SK-N-SH (cell line): Measurements from ENCODE around the gene GJB1. TPM values are rescaled to one million over a fixed set of nuclear protein-coding genes. Genes with fewer than 3 reads are reported as not detected.

Experiments
- CTCF ChIA-PET: fragments of 300-600, 350-600 bp; formaldehyde crosslinking; extraction: SDS; loops from one replicate; lab custom pipeline; 2021; lab: Yijun Ruan, JAX
- POLR2A ChIA-PET: fragments of 350-600 bp; sonication (Branson Sonifier 250); formaldehyde crosslinking; extraction: SDS; loops from one replicate; lab custom pipeline; 2020; ENCODE audit warnings: antibody characterized with exemption, inconsistent platforms; lab: Yijun Ruan, JAX
- DNase-seq: peaks from one replicate; pipeline ENCODE4 v3.0.0; 2012
- H2AFZ ChIP-seq: fragments of 200-600 bp; sonication (generic); 2 replicates; pipeline ENCODE4 v1.8.1; 2016; ENCODE audit warnings: antibody characterized with exemption, mild to moderate bottlenecking, low read depth
- H3F3A ChIP-seq: fragments of 200-600 bp; sonication (generic); replicated peaks from 2 replicates; pipeline ENCODE3; 2016; ENCODE audit warnings: antibody characterized with exemption, mild to moderate bottlenecking; ENCODE audit not compliant: insufficient read depth
- H3K27ac ChIP-seq, 2 experiments: fragments of 200-500 bp in 1 of 2; fragments of 200-600 bp in 1 of 2; sonication (Bioruptor generic) in 1 of 2; sonication (generic), shearing (Covaris generic) in 1 of 2; 2 replicates each; pipeline versions ENCODE4 v1.5.1 to v1.6.1; 2014 to 2016; ENCODE audit warnings: low read depth in 2 of 2, inconsistent platforms in 1 of 2, low read length in 1 of 2, mild to moderate bottlenecking in 1 of 2, mixed read lengths in 1 of 2
- H3K27me3 ChIP-seq: fragments of 200-600 bp; sonication (generic), shearing (Covaris generic); 2 replicates; pipeline ENCODE4 v1.6.1; 2016; ENCODE audit warnings: mixed run types; ENCODE audit not compliant: insufficient read depth
- H3K36me3 ChIP-seq, 2 experiments: fragments of 200-500 bp in 1 of 2; fragments of 200-600 bp in 1 of 2; sonication (Bioruptor generic) in 1 of 2; sonication (generic) in 1 of 2; replicated peaks in 1 of 2; 2 replicates each; pipeline versions ENCODE3 to v1.5.1; 2014 to 2016; ENCODE audit warnings: low read length in 1 of 2, mild to moderate bottlenecking in 1 of 2; ENCODE audit not compliant: insufficient read depth in 2 of 2, control insufficient read depth in 1 of 2
- H3K4me1 ChIP-seq, 2 experiments: fragments of 200-500 bp in 1 of 2; fragments of 200-600 bp in 1 of 2; sonication (Bioruptor generic) in 1 of 2; sonication (generic), shearing (Covaris generic) in 1 of 2; 2 replicates each; pipeline versions ENCODE4 v1.5.1 to v1.6.1; 2014 to 2016; ENCODE audit warnings: low read depth in 1 of 2, low read length in 1 of 2, mixed run types in 1 of 2; ENCODE audit not compliant: insufficient read depth in 2 of 2, control insufficient read depth in 1 of 2
- H3K4me2 ChIP-seq: fragments of 200-600 bp; sonication (generic), shearing (Covaris generic); 2 replicates; pipeline ENCODE4 v1.6.1; 2017; ENCODE audit warnings: mixed run types
- H3K4me3 ChIP-seq, 2 experiments: fragments of 200-500 bp in 1 of 2; fragments of 200-600 bp in 1 of 2; sonication (Bioruptor generic) in 1 of 2; sonication (generic), shearing (Covaris generic) in 1 of 2; 2 replicates each; pipeline versions ENCODE4 v1.5.1 to v1.8.1; 2014 to 2016; ENCODE audit warnings: low read depth in 2 of 2, inconsistent platforms in 1 of 2, low read length in 1 of 2, mild to moderate bottlenecking in 1 of 2, mixed read lengths in 1 of 2, moderate library complexity in 1 of 2
- H3K79me2 ChIP-seq: fragments of 200-600 bp; sonication (generic); 2 replicates; pipeline ENCODE4 v1.8.1; 2017; ENCODE audit warnings: mild to moderate bottlenecking; ENCODE audit not compliant: insufficient read depth
- H3K9ac ChIP-seq: fragments of 200-600 bp; sonication (generic); 2 replicates; pipeline ENCODE4 v1.6.1; 2017; ENCODE audit warnings: mixed run types
- H3K9me2 ChIP-seq: fragments of 200-600 bp; sonication (generic); 2 replicates; pipeline ENCODE4 v1.6.1; 2017; ENCODE audit warnings: mixed run types
- H3K9me3 ChIP-seq: fragments of 200-600 bp; sonication (generic); 2 replicates; pipeline ENCODE4 v1.6.1; 2017; ENCODE audit warnings: mixed run types, mild to moderate bottlenecking, moderate library complexity
- H4K20me1 ChIP-seq: fragments of 200-600 bp; sonication (generic); 2 replicates; pipeline ENCODE4 v1.6.1; 2017; ENCODE audit warnings: mild to moderate bottlenecking, mixed run types; ENCODE audit not compliant: insufficient read depth
- CHD2 ChIP-seq: fragments of 150-350 bp; IDR thresholded peaks from 2 replicates; pipeline ENCODE4 v1.6.1; 2018; ENCODE audit warnings: low read length; ENCODE audit not compliant: partially characterized antibody
- ELF1 ChIP-seq: IDR thresholded peaks from 2 replicates; pipeline ENCODE4 v1.4.0; 2012
- FOXM1 ChIP-seq: IDR thresholded peaks from 2 replicates; pipeline ENCODE4 v1.4.0; 2012; ENCODE audit warnings: low read depth, mild to moderate bottlenecking
- GATA2 ChIP-seq: sonication (generic); formaldehyde crosslinking; IDR thresholded peaks from 2 replicates; pipeline ENCODE4 v1.5.0; 2020; ENCODE audit warnings: mild to moderate bottlenecking, missing genetic modification reagents
- JUND ChIP-seq: IDR thresholded peaks from 2 replicates; pipeline ENCODE4 v1.4.0; 2012
- MXI1 ChIP-seq: IDR thresholded peaks from 2 replicates; pipeline ENCODE4 v1.6.1; 2012; ENCODE audit warnings: mild to moderate bottlenecking, low read depth, low read length, improper control_type of control experiment
- NFIC ChIP-seq: IDR thresholded peaks from 2 replicates; pipeline ENCODE4 v1.4.0; 2012; ENCODE audit warnings: borderline replicate concordance
- NRF1 ChIP-seq: IDR thresholded peaks from 2 replicates; pipeline ENCODE4 v1.6.1; 2012; ENCODE audit warnings: low read depth, mild to moderate bottlenecking, low read length
- RAD21 ChIP-seq: IDR thresholded peaks from 2 replicates; pipeline ENCODE4 v1.6.1; 2012; ENCODE audit warnings: mild to moderate bottlenecking, low read length
- RCOR1 ChIP-seq: fragments of 150-350 bp; IDR thresholded peaks from 2 replicates; pipeline ENCODE4 v1.6.1; 2017; ENCODE audit warnings: antibody characterized with exemption, low read length
- RFX5 ChIP-seq: IDR thresholded peaks from 2 replicates; pipeline ENCODE4 v1.6.1; 2012; ENCODE audit warnings: mild to moderate bottlenecking, improper control_type of control experiment, low read length
- RXRA ChIP-seq: IDR thresholded peaks from 2 replicates; pipeline ENCODE4 v1.4.0; 2012; ENCODE audit warnings: low read depth, mild to moderate bottlenecking, borderline replicate concordance
- SIN3A ChIP-seq: IDR thresholded peaks from 2 replicates; pipeline ENCODE4 v1.6.1; 2012; ENCODE audit warnings: low read depth, mild to moderate bottlenecking, low read length, moderate library complexity, borderline replicate concordance
- SMC3 ChIP-seq: IDR thresholded peaks from 2 replicates; pipeline ENCODE4 v1.6.1; 2012; ENCODE audit warnings: low read depth, low read length, improper control_type of control experiment
- TAF1 ChIP-seq: IDR thresholded peaks from 2 replicates; pipeline ENCODE4 v1.6.1; 2012; ENCODE audit warnings: low read depth, mild to moderate bottlenecking, low read length, moderate library complexity, borderline replicate concordance
- YY1 ChIP-seq: IDR thresholded peaks from 2 replicates; pipeline ENCODE4 v1.4.0; 2012; ENCODE audit warnings: low read depth, mild to moderate bottlenecking
- WGBS: methylation state at CpG from one replicate; pipeline ENCODE4 v1.1.6; 2017; ENCODE audit warnings: low lambda C conversion rate; 5-methylcytosine and 5-hydroxymethylcytosine counted together
- polyA plus RNA-seq, 3 experiments: library from polyadenylated mRNA; depleted of rRNA; stranded (reverse); fragments of >200 nt; gene quantifications; 2 replicates each; pipeline ENCODE4 v1.2.3, GENCODE V29; 2012
- TF ChIP-seq, protein P1 (sequence below): IDR thresholded peaks from 2 replicates; pipeline ENCODE4 v1.4.0; 2012; ENCODE audit warnings: low read depth, borderline replicate concordance
- TF ChIP-seq, protein P2 (sequence below): fragments of 200-600 bp; sonication (generic); IDR thresholded peaks from 2 replicates; pipeline ENCODE4 v1.6.1; 2017; ENCODE audit warnings: antibody characterized with exemption, mild to moderate bottlenecking, moderate library complexity
- TF ChIP-seq, protein P3 (sequence below): IDR thresholded peaks from 2 replicates; pipeline ENCODE4 v1.6.1; 2012; ENCODE audit warnings: mild to moderate bottlenecking, low read depth, low read length, moderate library complexity
- TF ChIP-seq, protein P4 (sequence below): IDR thresholded peaks from 2 replicates; pipeline ENCODE4; 2012

Gene GJB1
- polyA plus RNA-seq, 1 of the 3 experiments (the other 2 are of a cell fraction), result not detected

DNA sequence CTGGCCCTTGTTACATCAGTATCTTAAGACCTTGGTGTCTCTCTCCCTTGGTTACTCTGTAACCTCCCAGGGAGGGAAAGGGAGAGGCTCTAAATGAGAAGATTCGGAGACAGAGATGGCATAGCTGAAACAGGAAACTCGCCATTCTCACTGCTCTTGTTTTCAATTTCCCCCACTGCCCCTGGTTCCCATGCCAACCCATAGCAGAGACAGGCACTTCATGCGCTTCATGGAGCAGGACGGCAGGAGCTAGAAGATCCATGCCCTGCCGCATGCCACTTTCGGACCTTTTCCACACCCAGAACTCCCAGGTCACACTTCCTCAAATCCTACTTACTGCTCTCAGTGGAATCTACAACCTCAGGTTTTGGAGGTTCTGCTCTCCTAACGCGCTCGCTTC, 27.8 kb downstream of the GJB1 start:
- Histone ChIP-seq H3K4me3 (no peak overlapping the region), H2AFZ (no peak overlapping the region), H3K27ac (no peak overlapping the region), H3F3A (peaks cover 4% of the 10 kb centered on the region), H3K79me2 (peaks cover 16% of the 10 kb centered on the region), H3K27me3 (no peaks in the 10 kb centered on the region), H3K4me1 (peaks cover 9 to 12% of the 10 kb centered on the region in 2 experiments; a peak in 2 of 4 replicates), H3K36me3 (peaks cover 0 to 47% of the 10 kb centered on the region in 2 experiments), H4K20me1 (no peaks in the 10 kb centered on the region), H3K4me2 (no peak overlapping the region), H3K9ac (no peak overlapping the region), H3K9me3 (no peaks in the 10 kb centered on the region), H3K9me2 (no peaks in the 10 kb centered on the region)
- CTCF ChIA-PET, result no interaction called here
- no peak for TF ChIP-seq FOXM1
- no peak for TF ChIP-seq RAD21
- TF ChIP-seq CHD2, result no peak
- DNase-seq, result no peak
- 84% methylated on average over 9 of the region's 9 CpGs for WGBS
- POLR2A ChIA-PET, result no interaction called here

DNA sequence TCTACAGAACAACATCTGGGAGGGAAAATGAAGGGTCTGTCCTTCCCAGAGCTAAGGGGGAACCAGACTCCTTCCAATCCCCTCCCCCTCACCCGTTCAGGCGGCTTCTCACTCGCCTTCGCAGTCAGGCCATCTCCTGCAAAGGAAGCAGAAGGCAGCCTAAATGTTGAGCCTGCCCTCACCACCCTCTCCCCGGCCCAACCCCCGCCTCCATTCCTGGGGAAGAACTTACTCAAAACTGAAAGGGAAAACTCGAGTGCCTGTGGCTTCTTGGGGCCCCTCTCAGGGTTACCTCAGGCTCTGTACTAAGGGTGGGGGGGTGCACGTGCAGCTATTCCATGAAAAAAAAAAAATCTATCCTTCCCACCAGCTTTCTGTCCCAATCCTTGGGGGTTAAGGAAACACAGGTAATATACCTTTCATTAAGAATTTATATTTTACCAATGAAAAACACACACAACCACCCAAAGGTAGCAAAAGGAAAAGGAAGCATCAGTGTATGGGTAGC, 28.5 kb downstream of the GJB1 start:
- Histone ChIP-seq H3K36me3 (peaks cover 0 to 41% of the 10 kb centered on the region in 2 experiments), H3K79me2 (peaks cover 16% of the 10 kb centered on the region), H3K9me3 (no peaks in the 10 kb centered on the region), H3F3A (peaks cover 6% of the 10 kb centered on the region), H3K4me3 (no peak overlapping the region), H3K4me2 (no peak overlapping the region), H2AFZ (no peak overlapping the region), H3K9ac (no peak overlapping the region), H3K27me3 (no peaks in the 10 kb centered on the region), H3K4me1 (peaks cover 9 to 12% of the 10 kb centered on the region in 2 experiments; a peak in 2 of 4 replicates), H3K27ac (no peak overlapping the region), H4K20me1 (no peaks in the 10 kb centered on the region), H3K9me2 (no peaks in the 10 kb centered on the region)
- CTCF ChIA-PET, result interaction anchor here (1.0 kb wide), 1 partner anchor 72 kb away, joined by 3 read pairs; no protein-coding TSS in a partner anchor
- POLR2A ChIA-PET, result no interaction called here
- TF ChIP-seq ELF1 (no peak), NRF1 (no peak), SIN3A (no peak), GATA2 (CRISPR knock-in tag) (no peak), RXRA (no peak), SMC3 (no peak), NFIC (no peak), TAF1 (no peak), CHD2 (no peak), JUND (no peak), MXI1 (no peak), YY1 (no peak), RCOR1 (no peak), RFX5 (no peak), FOXM1 (no peak)
- TF ChIP-seq, protein P1, sequence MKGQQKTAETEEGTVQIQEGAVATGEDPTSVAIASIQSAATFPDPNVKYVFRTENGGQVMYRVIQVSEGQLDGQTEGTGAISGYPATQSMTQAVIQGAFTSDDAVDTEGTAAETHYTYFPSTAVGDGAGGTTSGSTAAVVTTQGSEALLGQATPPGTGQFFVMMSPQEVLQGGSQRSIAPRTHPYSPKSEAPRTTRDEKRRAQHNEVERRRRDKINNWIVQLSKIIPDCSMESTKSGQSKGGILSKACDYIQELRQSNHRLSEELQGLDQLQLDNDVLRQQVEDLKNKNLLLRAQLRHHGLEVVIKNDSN, result no peak
- TF ChIP-seq, protein P2, sequence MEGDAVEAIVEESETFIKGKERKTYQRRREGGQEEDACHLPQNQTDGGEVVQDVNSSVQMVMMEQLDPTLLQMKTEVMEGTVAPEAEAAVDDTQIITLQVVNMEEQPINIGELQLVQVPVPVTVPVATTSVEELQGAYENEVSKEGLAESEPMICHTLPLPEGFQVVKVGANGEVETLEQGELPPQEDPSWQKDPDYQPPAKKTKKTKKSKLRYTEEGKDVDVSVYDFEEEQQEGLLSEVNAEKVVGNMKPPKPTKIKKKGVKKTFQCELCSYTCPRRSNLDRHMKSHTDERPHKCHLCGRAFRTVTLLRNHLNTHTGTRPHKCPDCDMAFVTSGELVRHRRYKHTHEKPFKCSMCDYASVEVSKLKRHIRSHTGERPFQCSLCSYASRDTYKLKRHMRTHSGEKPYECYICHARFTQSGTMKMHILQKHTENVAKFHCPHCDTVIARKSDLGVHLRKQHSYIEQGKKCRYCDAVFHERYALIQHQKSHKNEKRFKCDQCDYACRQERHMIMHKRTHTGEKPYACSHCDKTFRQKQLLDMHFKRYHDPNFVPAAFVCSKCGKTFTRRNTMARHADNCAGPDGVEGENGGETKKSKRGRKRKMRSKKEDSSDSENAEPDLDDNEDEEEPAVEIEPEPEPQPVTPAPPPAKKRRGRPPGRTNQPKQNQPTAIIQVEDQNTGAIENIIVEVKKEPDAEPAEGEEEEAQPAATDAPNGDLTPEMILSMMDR, result no peak
- TF ChIP-seq, protein P3, sequence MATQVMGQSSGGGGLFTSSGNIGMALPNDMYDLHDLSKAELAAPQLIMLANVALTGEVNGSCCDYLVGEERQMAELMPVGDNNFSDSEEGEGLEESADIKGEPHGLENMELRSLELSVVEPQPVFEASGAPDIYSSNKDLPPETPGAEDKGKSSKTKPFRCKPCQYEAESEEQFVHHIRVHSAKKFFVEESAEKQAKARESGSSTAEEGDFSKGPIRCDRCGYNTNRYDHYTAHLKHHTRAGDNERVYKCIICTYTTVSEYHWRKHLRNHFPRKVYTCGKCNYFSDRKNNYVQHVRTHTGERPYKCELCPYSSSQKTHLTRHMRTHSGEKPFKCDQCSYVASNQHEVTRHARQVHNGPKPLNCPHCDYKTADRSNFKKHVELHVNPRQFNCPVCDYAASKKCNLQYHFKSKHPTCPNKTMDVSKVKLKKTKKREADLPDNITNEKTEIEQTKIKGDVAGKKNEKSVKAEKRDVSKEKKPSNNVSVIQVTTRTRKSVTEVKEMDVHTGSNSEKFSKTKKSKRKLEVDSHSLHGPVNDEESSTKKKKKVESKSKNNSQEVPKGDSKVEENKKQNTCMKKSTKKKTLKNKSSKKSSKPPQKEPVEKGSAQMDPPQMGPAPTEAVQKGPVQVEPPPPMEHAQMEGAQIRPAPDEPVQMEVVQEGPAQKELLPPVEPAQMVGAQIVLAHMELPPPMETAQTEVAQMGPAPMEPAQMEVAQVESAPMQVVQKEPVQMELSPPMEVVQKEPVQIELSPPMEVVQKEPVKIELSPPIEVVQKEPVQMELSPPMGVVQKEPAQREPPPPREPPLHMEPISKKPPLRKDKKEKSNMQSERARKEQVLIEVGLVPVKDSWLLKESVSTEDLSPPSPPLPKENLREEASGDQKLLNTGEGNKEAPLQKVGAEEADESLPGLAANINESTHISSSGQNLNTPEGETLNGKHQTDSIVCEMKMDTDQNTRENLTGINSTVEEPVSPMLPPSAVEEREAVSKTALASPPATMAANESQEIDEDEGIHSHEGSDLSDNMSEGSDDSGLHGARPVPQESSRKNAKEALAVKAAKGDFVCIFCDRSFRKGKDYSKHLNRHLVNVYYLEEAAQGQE, result no peak
- TF ChIP-seq, protein P4, sequence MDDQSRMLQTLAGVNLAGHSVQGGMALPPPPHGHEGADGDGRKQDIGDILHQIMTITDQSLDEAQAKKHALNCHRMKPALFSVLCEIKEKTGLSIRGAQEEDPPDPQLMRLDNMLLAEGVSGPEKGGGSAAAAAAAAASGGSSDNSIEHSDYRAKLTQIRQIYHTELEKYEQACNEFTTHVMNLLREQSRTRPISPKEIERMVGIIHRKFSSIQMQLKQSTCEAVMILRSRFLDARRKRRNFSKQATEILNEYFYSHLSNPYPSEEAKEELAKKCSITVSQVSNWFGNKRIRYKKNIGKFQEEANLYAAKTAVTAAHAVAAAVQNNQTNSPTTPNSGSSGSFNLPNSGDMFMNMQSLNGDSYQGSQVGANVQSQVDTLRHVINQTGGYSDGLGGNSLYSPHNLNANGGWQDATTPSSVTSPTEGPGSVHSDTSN, result no peak
- 69% methylated on average over 8 of the region's 8 CpGs for WGBS
- no peak for DNase-seq
